Fibroblast of the aortic adventitia (primary cell): Measurements from ENCODE around the gene CARD10. TPM values are rescaled to one million over a fixed set of nuclear protein-coding genes. Genes with fewer than 3 reads are reported as not detected.
"Not testable (repeated sequence)": the region's sequence is repeated elsewhere in the genome, so short reads cannot be mapped to it uniquely, and the experiment has no call there.

Experiments used
- DNase-seq: peaks from one replicate; pipeline ENCODE4 v3.0.0-alpha.2; 2010; ENCODE audit warnings: low read depth
- H3K4me3 ChIP-seq: 2 replicates; pipeline ENCODE4 v1.5.1; 2011; ENCODE audit warnings: low read depth, mild to moderate bottlenecking, control low read depth, low read length, moderate library complexity
- total RNA-seq: library from RNA; depleted of rRNA; stranded (reverse); fragments of >200 nt; gene quantifications from 2 replicates; pipeline ENCODE4 v1.2.3, GENCODE V29; 2012; ENCODE audit warnings: low replicate concordance
- TF ChIP-seq, protein P1 (sequence below): IDR thresholded peaks from 2 replicates; pipeline ENCODE4 v1.5.1; 2011; ENCODE audit warnings: mild to moderate bottlenecking, low read length, control low read depth, inconsistent platforms; ENCODE audit not compliant: insufficient read depth

The CARD10 gene
- total RNA-seq, 1 donor, result 13.1 TPM

DNA sequence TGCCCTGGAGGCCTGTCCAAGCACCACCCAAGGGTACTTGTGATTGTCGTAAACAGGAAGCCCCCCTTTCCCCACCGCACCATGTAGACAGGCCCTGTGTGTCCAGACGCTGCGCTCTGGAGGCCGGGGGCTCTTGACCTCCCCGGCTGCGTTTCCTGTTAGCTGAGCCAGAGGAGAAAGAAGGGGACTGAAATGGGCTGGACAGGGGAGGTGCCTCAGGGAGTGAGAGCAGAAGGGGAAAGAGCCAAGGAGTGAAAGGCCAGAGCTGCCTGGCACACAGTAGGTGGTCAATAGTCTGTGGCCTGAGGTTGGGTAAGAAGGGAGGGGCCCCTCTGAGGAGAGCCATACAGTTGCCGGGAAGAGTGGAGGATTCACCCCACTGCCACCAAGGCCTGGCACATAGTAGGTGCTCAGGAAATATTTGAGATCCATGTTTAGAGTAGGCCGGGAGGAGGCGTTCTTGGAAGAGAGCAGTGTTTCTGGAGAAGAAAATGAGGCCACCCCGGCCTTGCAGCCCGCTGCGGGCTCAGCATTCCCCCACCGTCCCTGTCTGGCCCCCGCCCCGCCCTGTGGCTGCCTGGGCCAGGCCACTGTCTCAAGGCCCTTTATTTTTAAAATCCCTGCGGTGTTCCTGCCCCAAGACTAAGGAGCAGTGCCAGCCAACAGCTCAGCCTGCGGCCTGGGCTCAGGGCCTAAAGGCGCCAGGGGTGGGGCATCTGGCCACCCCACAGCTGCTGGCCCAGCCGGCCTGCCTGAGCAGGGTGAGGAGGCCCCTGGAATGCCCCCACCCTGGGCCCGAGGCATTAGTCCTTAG is 27.4 kb upstream of the CARD10 start:
- no peak overlapping the region for H3K4me3 ChIP-seq
- peak; percentile 89 for DNase-seq

GRCh38 chr22:37545703-37546436 is 26.7 kb upstream of the CARD10 start:
- TF ChIP-seq, protein P1, sequence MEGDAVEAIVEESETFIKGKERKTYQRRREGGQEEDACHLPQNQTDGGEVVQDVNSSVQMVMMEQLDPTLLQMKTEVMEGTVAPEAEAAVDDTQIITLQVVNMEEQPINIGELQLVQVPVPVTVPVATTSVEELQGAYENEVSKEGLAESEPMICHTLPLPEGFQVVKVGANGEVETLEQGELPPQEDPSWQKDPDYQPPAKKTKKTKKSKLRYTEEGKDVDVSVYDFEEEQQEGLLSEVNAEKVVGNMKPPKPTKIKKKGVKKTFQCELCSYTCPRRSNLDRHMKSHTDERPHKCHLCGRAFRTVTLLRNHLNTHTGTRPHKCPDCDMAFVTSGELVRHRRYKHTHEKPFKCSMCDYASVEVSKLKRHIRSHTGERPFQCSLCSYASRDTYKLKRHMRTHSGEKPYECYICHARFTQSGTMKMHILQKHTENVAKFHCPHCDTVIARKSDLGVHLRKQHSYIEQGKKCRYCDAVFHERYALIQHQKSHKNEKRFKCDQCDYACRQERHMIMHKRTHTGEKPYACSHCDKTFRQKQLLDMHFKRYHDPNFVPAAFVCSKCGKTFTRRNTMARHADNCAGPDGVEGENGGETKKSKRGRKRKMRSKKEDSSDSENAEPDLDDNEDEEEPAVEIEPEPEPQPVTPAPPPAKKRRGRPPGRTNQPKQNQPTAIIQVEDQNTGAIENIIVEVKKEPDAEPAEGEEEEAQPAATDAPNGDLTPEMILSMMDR, result no peak
- DNase-seq, result peak; percentile 97
- peak overlapping the region; percentile 28 for H3K4me3 ChIP-seq

More for the DNA sequence above, 27.4 kb upstream of the CARD10 start:
- TF ChIP-seq, protein P1, result peak; percentile 15

DNA sequence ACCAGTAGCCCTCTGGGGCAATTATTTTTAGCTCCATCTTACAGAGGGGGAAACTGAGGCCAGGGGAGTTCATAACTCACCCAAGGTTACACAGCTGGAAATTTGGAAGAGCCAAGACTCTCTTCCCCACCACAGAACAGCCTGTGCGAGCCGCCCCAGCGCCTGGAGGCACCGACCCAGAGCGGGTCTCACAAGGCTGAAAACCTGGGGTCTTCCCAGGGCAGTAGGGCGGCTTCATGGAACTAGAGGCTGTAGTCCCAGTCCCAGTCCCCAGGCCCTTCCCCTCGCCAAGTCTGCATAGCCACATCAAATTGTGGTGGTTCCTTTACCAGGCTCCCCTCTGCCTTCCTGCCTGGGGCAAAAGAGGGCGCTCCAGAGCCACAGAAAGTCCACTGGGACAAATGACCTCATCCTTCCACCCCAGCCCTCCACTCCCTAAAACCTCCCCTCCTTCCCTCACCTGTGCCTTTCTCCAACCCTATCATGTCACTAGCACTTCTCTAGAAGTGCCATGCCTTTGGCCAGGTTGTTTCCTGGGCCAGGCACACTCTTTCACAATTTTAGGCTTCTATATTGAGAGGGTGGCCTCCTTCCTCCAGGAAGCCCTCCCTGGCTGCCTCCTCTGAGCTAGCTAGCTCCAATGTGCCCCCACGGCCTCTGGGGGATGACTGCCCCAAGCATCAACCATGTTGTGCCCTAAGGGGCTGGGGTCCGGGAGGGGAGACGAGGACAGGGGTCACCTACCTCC is 25.9 kb upstream of the CARD10 start:
- TF ChIP-seq, protein P1, result peak; percentile 93
- peak; percentile 70 for DNase-seq
- H3K4me3 ChIP-seq, result no peak overlapping the region

- TF ChIP-seq, protein P1, result no peak
- DNase-seq, result no peak
- H3K4me3 ChIP-seq, result no peak overlapping the region
Observed at GRCh38 chr22:37542959-37543358, 23.7 kb upstream of the CARD10 start.

DNA sequence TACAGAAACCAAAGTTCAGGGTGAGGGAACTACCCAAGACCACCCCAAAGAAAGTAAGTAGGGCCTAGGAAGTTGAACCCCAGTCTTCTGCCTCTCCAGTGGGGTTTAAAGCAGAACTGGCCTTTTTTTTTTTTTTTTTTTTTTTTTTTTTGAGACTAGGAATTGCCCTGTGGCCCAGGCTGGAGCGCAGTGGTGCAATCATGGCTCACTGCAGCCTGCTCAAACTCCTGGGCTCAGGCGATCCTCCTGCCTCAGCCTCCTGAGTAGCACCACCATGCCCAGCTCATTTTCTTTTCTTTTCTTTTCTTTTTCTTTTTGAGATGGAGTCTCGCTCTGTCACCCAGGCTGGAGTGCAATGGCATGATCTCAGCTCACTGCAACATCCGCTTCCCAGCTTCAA is 23.2 kb upstream of the CARD10 start:
- H3K4me3 ChIP-seq, DNase-seq: not testable (repeated sequence)

- DNase-seq, H3K4me3 ChIP-seq: not testable (repeated sequence)
Observed at GRCh38 chr22:37539790-37540189, 20.6 kb upstream of the CARD10 start.

GRCh38 chr22:37538590-37539357 is 19.6 kb upstream of the CARD10 start:
- peak overlapping the region; percentile 49 for H3K4me3 ChIP-seq
- TF ChIP-seq, protein P1, result peak; percentile 92

More at GRCh38 chr22:37538590-37539357, 19.6 kb upstream of the CARD10 start:
- DNase-seq, result peak; percentile 96
